Neural progenitor cell (in vitro differentiated cells): ENCODE data around the gene LAMB4. TPM values are rescaled to one million over a fixed set of nuclear protein-coding genes. Genes with fewer than 3 reads are reported as not detected.

Experiments
- DNase-seq: peaks from one replicate; pipeline ENCODE4 v3.0.0-alpha.2; 2016; ENCODE audit warnings: low spot score
- H2AFZ ChIP-seq: fragments of 200-600 bp; sonication (generic); replicated peaks from 2 replicates; pipeline ENCODE4 v1.6.1; 2016; ENCODE audit warnings: antibody characterized with exemption
- H3F3A ChIP-seq: fragments of 200-600 bp; sonication (generic); 2 replicates; pipeline ENCODE4 v1.6.1; 2016; ENCODE audit warnings: antibody characterized with exemption, low read depth
- H3K27ac ChIP-seq: fragments of 200-600 bp; sonication (generic); 2 replicates; pipeline ENCODE4 v1.5.1; 2016; ENCODE audit warnings: mild to moderate bottlenecking
- H3K27me3 ChIP-seq: fragments of 200-600 bp; sonication (generic); 2 replicates; pipeline ENCODE4 v1.6.1; 2016; ENCODE audit warnings: mild to moderate bottlenecking, moderate library complexity
- H3K36me3 ChIP-seq: fragments of 200-600 bp; sonication (generic); 2 replicates; pipeline ENCODE4 v1.5.1; 2016
- H3K4me1 ChIP-seq: fragments of 200-600 bp; sonication (generic); 2 replicates; pipeline ENCODE4 v1.6.1; 2016; ENCODE audit warnings: mixed run types
- H3K4me2 ChIP-seq: fragments of 200-600 bp; sonication (generic); 2 replicates; pipeline ENCODE4 v1.6.1; 2016
- H3K4me3 ChIP-seq: fragments of 200-600 bp; sonication (generic); 2 replicates; pipeline ENCODE4 v1.5.1; 2016
- H3K79me2 ChIP-seq: fragments of 200-600 bp; sonication (generic); 2 replicates; pipeline ENCODE4 v1.6.1; 2016; ENCODE audit warnings: low read depth
- H3K9ac ChIP-seq: fragments of 200-600 bp; sonication (generic); 2 replicates; pipeline ENCODE4 v1.6.1; 2016
- H3K9me3 ChIP-seq: fragments of 200-600 bp; sonication (generic); 2 replicates; pipeline ENCODE4 v1.5.1; 2016; ENCODE audit warnings: low read depth
- H4K20me1 ChIP-seq: fragments of 200-600 bp; sonication (generic); 2 replicates; pipeline ENCODE4 v1.6.1; 2016; ENCODE audit warnings: low read depth
- H3K27ac Mint-ChIP-seq: 3 replicates; pipeline ENCODE4 v1.8.0; 2021; ENCODE audit warnings: mixed read lengths
- H3K27me3 Mint-ChIP-seq: 2 replicates; pipeline ENCODE4 v1.8.0; 2022; ENCODE audit warnings: low read depth, mild to moderate bottlenecking, inconsistent platforms, moderate library complexity, mixed read lengths; ENCODE audit not compliant: insufficient read depth
- H3K36me3 Mint-ChIP-seq: 3 replicates; pipeline ENCODE4 v1.8.0; 2021; ENCODE audit warnings: mixed read lengths
- H3K4me1 Mint-ChIP-seq: 3 replicates; pipeline ENCODE4 v1.8.0; 2021; ENCODE audit warnings: mixed read lengths
- H3K4me3 Mint-ChIP-seq: 3 replicates; pipeline ENCODE4 v1.8.0; 2021; ENCODE audit warnings: mild to moderate bottlenecking, moderate library complexity, mixed read lengths
- H3K9me3 Mint-ChIP-seq: 3 replicates; pipeline ENCODE4 v1.8.0; 2020; ENCODE audit warnings: mixed read lengths
- EZH2 ChIP-seq: fragments of 200-600 bp; sonication (generic); IDR thresholded peaks from 2 replicates; pipeline ENCODE4 v1.6.1; 2017; ENCODE audit warnings: antibody characterized with exemption, mild to moderate bottlenecking, moderate library complexity
- EZH2phosphoT487 ChIP-seq: fragments of 200-600 bp; sonication (generic); IDR thresholded peaks from 2 replicates; pipeline ENCODE4 v1.6.1; 2017; ENCODE audit warnings: antibody characterized with exemption
- total RNA-seq: library from RNA; depleted of rRNA; stranded (reverse); fragments of >200 nt; gene quantifications from 2 replicates; pipeline ENCODE4 v1.2.3, GENCODE V29; 2015; ENCODE audit warnings: low replicate concordance
- TF ChIP-seq, protein P1 (sequence below): fragments of 200-600 bp; sonication (generic); IDR thresholded peaks from 2 replicates; pipeline ENCODE4 v1.5.1; 2017; ENCODE audit warnings: antibody characterized with exemption, mild to moderate bottlenecking

The LAMB4 gene
- total RNA-seq, 1 donor from 2014 or later, result not detected

DNA sequence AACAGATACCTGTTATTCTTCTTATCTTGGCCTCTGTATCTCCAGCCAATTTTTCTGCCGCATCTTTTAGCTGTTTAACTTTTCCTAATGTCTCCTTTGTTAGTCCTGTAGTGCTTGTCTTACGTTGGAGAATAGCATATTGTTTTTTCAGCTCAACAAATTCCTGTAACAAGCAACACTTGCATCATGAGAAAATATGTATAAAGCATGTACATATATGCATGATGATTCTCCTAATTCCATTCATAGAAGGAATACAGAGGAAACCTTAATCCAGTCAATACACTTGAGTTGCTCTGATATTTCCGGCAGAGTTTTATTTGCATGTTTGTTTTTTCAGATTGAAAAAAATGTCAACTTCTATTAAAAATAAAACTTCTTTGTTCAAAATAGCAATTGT lies 101.1 kb downstream of the LAMB4 start:
- Histone ChIP-seq H3K79me2 (no peaks in the 10 kb centered on the region), H3K4me2 (no peak overlapping the region), H3K4me1 (no peaks in the 10 kb centered on the region), H3K9ac (no peak overlapping the region), H3K9me3 (no peaks in the 10 kb centered on the region), H3K27me3 (no peaks in the 10 kb centered on the region), H3K27ac (no peak overlapping the region), H2AFZ (no peak overlapping the region), H3F3A (no peaks in the 10 kb centered on the region), H4K20me1 (no peaks in the 10 kb centered on the region), H3K4me3 (no peak overlapping the region), H3K36me3 (no peaks in the 10 kb centered on the region)
- H3K36me3 Mint-ChIP-seq, result no peaks in the 10 kb centered on the region
- no peaks in the 10 kb centered on the region for H3K9me3 Mint-ChIP-seq
- TF ChIP-seq EZH2phosphoT487 (no peak), EZH2 (no peak)
- TF ChIP-seq, protein P1, sequence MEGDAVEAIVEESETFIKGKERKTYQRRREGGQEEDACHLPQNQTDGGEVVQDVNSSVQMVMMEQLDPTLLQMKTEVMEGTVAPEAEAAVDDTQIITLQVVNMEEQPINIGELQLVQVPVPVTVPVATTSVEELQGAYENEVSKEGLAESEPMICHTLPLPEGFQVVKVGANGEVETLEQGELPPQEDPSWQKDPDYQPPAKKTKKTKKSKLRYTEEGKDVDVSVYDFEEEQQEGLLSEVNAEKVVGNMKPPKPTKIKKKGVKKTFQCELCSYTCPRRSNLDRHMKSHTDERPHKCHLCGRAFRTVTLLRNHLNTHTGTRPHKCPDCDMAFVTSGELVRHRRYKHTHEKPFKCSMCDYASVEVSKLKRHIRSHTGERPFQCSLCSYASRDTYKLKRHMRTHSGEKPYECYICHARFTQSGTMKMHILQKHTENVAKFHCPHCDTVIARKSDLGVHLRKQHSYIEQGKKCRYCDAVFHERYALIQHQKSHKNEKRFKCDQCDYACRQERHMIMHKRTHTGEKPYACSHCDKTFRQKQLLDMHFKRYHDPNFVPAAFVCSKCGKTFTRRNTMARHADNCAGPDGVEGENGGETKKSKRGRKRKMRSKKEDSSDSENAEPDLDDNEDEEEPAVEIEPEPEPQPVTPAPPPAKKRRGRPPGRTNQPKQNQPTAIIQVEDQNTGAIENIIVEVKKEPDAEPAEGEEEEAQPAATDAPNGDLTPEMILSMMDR, result no peak
- peaks cover 3% of the 10 kb centered on the region for H3K4me1 Mint-ChIP-seq
- H3K4me3 Mint-ChIP-seq, result no peak overlapping the region
- no peak overlapping the region for H3K27ac Mint-ChIP-seq
- peaks cover 2% of the 10 kb centered on the region for H3K27me3 Mint-ChIP-seq
- DNase-seq, result no peak

DNA sequence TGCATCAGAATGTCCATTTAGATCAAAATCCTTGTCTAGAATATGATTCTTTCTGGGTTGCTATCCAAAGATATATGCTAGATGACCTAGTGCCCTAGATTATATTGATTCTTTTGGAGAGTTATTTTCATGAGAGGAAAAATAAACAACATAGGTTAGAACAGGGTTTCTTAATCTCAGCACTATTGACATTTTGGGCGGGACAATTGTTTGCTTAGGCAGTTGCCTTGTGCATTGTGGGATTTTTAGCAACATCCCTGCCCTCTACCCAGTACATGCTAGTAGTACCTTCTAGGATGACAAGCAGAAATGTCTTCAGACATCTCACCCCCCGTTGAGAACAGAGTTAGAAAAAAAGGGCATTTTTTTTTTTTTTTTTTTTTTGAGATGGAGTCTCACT lies 102.0 kb downstream of the LAMB4 start:
- Histone ChIP-seq H4K20me1 (no peaks in the 10 kb centered on the region), H3K4me1 (no peaks in the 10 kb centered on the region), H3K27me3 (no peaks in the 10 kb centered on the region), H3K9ac (no peak overlapping the region), H3K4me3 (no peak overlapping the region), H3F3A (no peaks in the 10 kb centered on the region), H3K36me3 (no peaks in the 10 kb centered on the region), H3K27ac (no peak overlapping the region), H3K9me3 (no peaks in the 10 kb centered on the region), H2AFZ (no peak overlapping the region), H3K79me2 (no peaks in the 10 kb centered on the region), H3K4me2 (no peak overlapping the region)
- Mint-ChIP-seq H3K4me3 (no peak overlapping the region), H3K27me3 (peaks cover 2% of the 10 kb centered on the region), H3K27ac (no peak overlapping the region), H3K36me3 (no peaks in the 10 kb centered on the region), H3K9me3 (no peaks in the 10 kb centered on the region), H3K4me1 (peaks cover 3% of the 10 kb centered on the region)
- no peak for TF ChIP-seq EZH2phosphoT487
- TF ChIP-seq EZH2, result no peak
- TF ChIP-seq, protein P1, result no peak
- DNase-seq, result no peak

DNA sequence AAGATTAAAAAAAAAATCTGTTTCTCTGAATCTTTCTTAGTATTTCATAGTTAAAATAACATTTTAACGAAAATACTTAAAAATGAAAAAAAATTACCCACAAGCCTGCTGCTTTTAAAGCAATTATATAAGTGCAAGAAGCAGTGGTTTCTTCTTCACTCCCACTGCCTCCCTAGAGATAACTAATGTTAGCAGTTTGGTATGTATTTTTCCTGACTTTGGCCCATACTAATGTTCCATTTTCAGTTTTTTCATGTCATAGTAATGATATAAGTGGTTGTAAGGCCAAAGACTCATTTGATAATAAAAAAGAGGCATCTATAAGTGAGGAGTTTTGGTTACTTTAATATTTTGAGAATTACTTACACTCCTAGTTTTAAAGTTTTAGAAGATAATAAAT lies 102.9 kb downstream of the LAMB4 start:
- Histone ChIP-seq H3K9ac (no peak overlapping the region), H3K4me2 (no peak overlapping the region), H3K4me1 (no peaks in the 10 kb centered on the region), H3K4me3 (no peak overlapping the region), H3F3A (no peaks in the 10 kb centered on the region), H3K79me2 (no peaks in the 10 kb centered on the region), H2AFZ (no peak overlapping the region), H3K9me3 (no peaks in the 10 kb centered on the region), H3K36me3 (no peaks in the 10 kb centered on the region), H3K27me3 (no peaks in the 10 kb centered on the region), H4K20me1 (no peaks in the 10 kb centered on the region), H3K27ac (no peak overlapping the region)
- no peak for DNase-seq
- Mint-ChIP-seq H3K27ac (no peak overlapping the region), H3K4me1 (peaks cover 3% of the 10 kb centered on the region), H3K36me3 (no peaks in the 10 kb centered on the region), H3K9me3 (no peaks in the 10 kb centered on the region), H3K27me3 (peaks cover 2% of the 10 kb centered on the region), H3K4me3 (no peak overlapping the region)
- TF ChIP-seq EZH2 (no peak), EZH2phosphoT487 (no peak)
- TF ChIP-seq, protein P1, result no peak

DNA sequence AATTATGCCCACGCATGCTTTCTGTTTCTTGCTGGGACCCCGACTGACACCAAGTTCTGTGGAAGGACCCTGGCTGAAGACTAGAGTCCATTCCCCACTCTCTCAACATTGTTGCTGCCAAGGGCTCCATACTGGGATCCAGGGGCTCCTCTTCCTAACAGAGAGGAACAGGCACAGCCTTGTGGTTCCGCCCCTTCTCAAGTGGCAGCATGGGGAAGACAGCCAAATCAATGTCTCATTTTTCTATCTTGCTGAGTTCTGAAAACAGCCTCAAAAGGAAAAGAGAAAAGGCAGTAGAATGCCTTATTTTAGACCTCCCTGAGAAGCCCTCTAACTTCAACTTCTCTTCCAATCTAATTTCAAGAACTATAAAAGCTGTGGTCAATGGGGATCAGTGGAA lies 103.5 kb downstream of the LAMB4 start:
- no peak overlapping the region for H3K4me2 ChIP-seq
- H4K20me1 ChIP-seq, result no peaks in the 10 kb centered on the region
- Mint-ChIP-seq H3K4me1 (peaks cover 3% of the 10 kb centered on the region), H3K4me3 (no peak overlapping the region), H3K9me3 (no peaks in the 10 kb centered on the region), H3K27me3 (peaks cover 2% of the 10 kb centered on the region), H3K27ac (no peak overlapping the region), H3K36me3 (no peaks in the 10 kb centered on the region)
- no peak overlapping the region for H3K27ac ChIP-seq
- no peak for DNase-seq
- no peaks in the 10 kb centered on the region for H3K36me3 ChIP-seq
- no peaks in the 10 kb centered on the region for H3K9me3 ChIP-seq
- H2AFZ ChIP-seq, result no peak overlapping the region
- H3K9ac ChIP-seq, result no peak overlapping the region
- TF ChIP-seq, protein P1, result no peak
- TF ChIP-seq EZH2 (no peak), EZH2phosphoT487 (no peak)
- H3K4me1 ChIP-seq, result no peaks in the 10 kb centered on the region
- H3K79me2 ChIP-seq, result no peaks in the 10 kb centered on the region
- H3F3A ChIP-seq, result no peaks in the 10 kb centered on the region
- no peak overlapping the region for H3K4me3 ChIP-seq
- H3K27me3 ChIP-seq, result no peaks in the 10 kb centered on the region
